ENCODE data around the gene ZGRF1. TPM values are rescaled to one million over a fixed set of nuclear protein-coding genes. Genes with fewer than 3 reads are reported as not detected.
"Not testable (repeated sequence)": the region's sequence is repeated elsewhere in the genome, so short reads cannot be mapped to it uniquely, and the experiment has no call there.

ZGRF1 gene
- total and polyA plus RNA-seq, 2 experiments from 2014 or later, result 3.9 to 10.4 TPM

GRCh38 chr4:112637552-112637866 is 800 bp upstream of the ZGRF1 start:
- peak overlapping the region; percentile 64 for H3K4me3 ChIP-seq
- peak overlapping the region; percentile 95 for H3K27ac ChIP-seq
- H3K9me3 ChIP-seq (ENCODE audit: low read depth), result no peaks in the 10 kb centered on the region
- H3K36me3 ChIP-seq, result no peaks in the 10 kb centered on the region
- H3K27me3 ChIP-seq, result no peaks in the 10 kb centered on the region
- no peak for TF ChIP-seq CTCF (IDR thresholded peaks at IDR 0.05; ENCODE audit: low read depth, low read length)
- peaks cover 11% of the 10 kb centered on the region for H3K4me1 ChIP-seq (ENCODE audit: low read depth)
- DNase-seq (ENCODE audit: low read depth in 1 of 2, low spot score in 1 of 2), result no peak

GRCh38 chr4:112633477-112634235 is 3.1 kb downstream of the ZGRF1 start:
- Histone ChIP-seq H3K27me3 (no peaks in the 10 kb centered on the region), H3K4me3 (no peak overlapping the region), H3K27ac (no peak overlapping the region), H3K36me3 (no peaks in the 10 kb centered on the region), H3K4me1 (ENCODE audit: low read depth) (peaks cover 11% of the 10 kb centered on the region), H3K9me3 (ENCODE audit: low read depth) (no peaks in the 10 kb centered on the region)
- DNase-seq (ENCODE audit: low read depth in 1 of 2, low spot score in 1 of 2), result peak; percentile 53 to 70
- TF ChIP-seq CTCF (IDR thresholded peaks at IDR 0.05; ENCODE audit: low read depth, low read length), result peak; percentile 51

- Histone ChIP-seq H3K9me3 (ENCODE audit: low read depth) (no peaks in the 10 kb centered on the region), H3K36me3 (no peaks in the 10 kb centered on the region), H3K27ac (no peak overlapping the region), H3K4me1 (ENCODE audit: low read depth) (no peaks in the 10 kb centered on the region), H3K4me3 (no peak overlapping the region), H3K27me3 (no peaks in the 10 kb centered on the region)
- no peak for DNase-seq (ENCODE audit: low read depth in 1 of 2, low spot score in 1 of 2)
- TF ChIP-seq CTCF (IDR thresholded peaks at IDR 0.05; ENCODE audit: low read depth, low read length), result no peak
These were observed 10.5 kb downstream of the ZGRF1 start for GRCh38 chr4:112626228-112626627.

- DNase-seq (ENCODE audit: low read depth in 1 of 2, low spot score in 1 of 2), result no peak
- H3K27me3 ChIP-seq, result no peaks in the 10 kb centered on the region
- H3K4me1 ChIP-seq (ENCODE audit: low read depth), result no peaks in the 10 kb centered on the region
- no peaks in the 10 kb centered on the region for H3K9me3 ChIP-seq (ENCODE audit: low read depth)
- no peak overlapping the region for H3K27ac ChIP-seq
- TF ChIP-seq CTCF (IDR thresholded peaks at IDR 0.05; ENCODE audit: low read depth, low read length), result no peak
- H3K36me3 ChIP-seq, result no peaks in the 10 kb centered on the region
- no peak overlapping the region for H3K4me3 ChIP-seq
These were observed 19.7 kb downstream of the ZGRF1 start for GRCh38 chr4:112616984-112617383.

GRCh38 chr4:112612814-112613213 is 23.9 kb downstream of the ZGRF1 start:
- H3K36me3 ChIP-seq; H3K9me3 ChIP-seq (ENCODE audit: low read depth); DNase-seq (ENCODE audit: low read depth in 1 of 2, low spot score in 1 of 2); H3K4me1 ChIP-seq (ENCODE audit: low read depth); H3K27me3 ChIP-seq; H3K27ac ChIP-seq; H3K4me3 ChIP-seq: not testable (repeated sequence)

- H3K27me3 ChIP-seq, result no peaks in the 10 kb centered on the region
- H3K4me1 ChIP-seq (ENCODE audit: low read depth), result no peaks in the 10 kb centered on the region
- no peak overlapping the region for H3K27ac ChIP-seq
- H3K36me3 ChIP-seq, result peaks cover 4% of the 10 kb centered on the region
- TF ChIP-seq CTCF (IDR thresholded peaks at IDR 0.05; ENCODE audit: low read depth, low read length), result peak; percentile 72
- no peaks in the 10 kb centered on the region for H3K9me3 ChIP-seq (ENCODE audit: low read depth)
- DNase-seq (ENCODE audit: low read depth in 1 of 2, low spot score in 1 of 2), result peak; percentile 75 to 78
- H3K4me3 ChIP-seq, result no peak overlapping the region
These were observed 32.1 kb downstream of the ZGRF1 start for GRCh38 chr4:112604589-112604988.
